HG03103 (cell line): ENCODE results near the gene KIAA1755.

Experiments
- ATAC-seq: cut with Tn5 transposase; IDR thresholded peaks from one replicate; pipeline ENCODE4 v1.9.1; 2021; ENCODE audit warnings: low read depth; ENCODE audit not compliant: unreplicated experiment

KIAA1755 gene

GRCh38 chr20:38209054-38209675 lies 51.4 kb downstream of the KIAA1755 start:
- no peak for ATAC-seq

GRCh38 chr20:38208523-38208922 lies 52.0 kb downstream of the KIAA1755 start:
- no peak for ATAC-seq

GRCh38 chr20:38208088-38208487 lies 52.4 kb downstream of the KIAA1755 start:
- no peak for ATAC-seq

GRCh38 chr20:38207621-38208020 lies 52.9 kb downstream of the KIAA1755 start:
- ATAC-seq = no peak

- no peak for ATAC-seq
Measured at GRCh38 chr20:38205001-38205400, 55.5 kb downstream of the KIAA1755 start.

- ATAC-seq = no peak
Measured at GRCh38 chr20:38203981-38204357, 56.6 kb downstream of the KIAA1755 start.

GRCh38 chr20:38203337-38203980 lies 57.1 kb downstream of the KIAA1755 start:
- no peak for ATAC-seq

- no peak for ATAC-seq
Measured at GRCh38 chr20:38202982-38203293, 57.6 kb downstream of the KIAA1755 start.

- ATAC-seq = no peak
Measured at GRCh38 chr20:38202153-38202981, 58.2 kb downstream of the KIAA1755 start.

- ATAC-seq = no peak
Measured at GRCh38 chr20:38201356-38201755, 59.2 kb downstream of the KIAA1755 start.

GRCh38 chr20:38200646-38201045 lies 59.9 kb downstream of the KIAA1755 start:
- no peak for ATAC-seq

GRCh38 chr20:38199501-38200390 lies 60.8 kb downstream of the KIAA1755 start:
- ATAC-seq = no peak

- no peak for ATAC-seq
Measured at GRCh38 chr20:38198238-38198861, 62.2 kb downstream of the KIAA1755 start.

- ATAC-seq = no peak
Measured at GRCh38 chr20:38197619-38198018, 62.9 kb downstream of the KIAA1755 start.

GRCh38 chr20:38197217-38197616 lies 63.3 kb downstream of the KIAA1755 start:
- no peak for ATAC-seq

GRCh38 chr20:38196592-38196991 lies 63.9 kb downstream of the KIAA1755 start:
- ATAC-seq = no peak

- ATAC-seq = no peak
Measured at GRCh38 chr20:38196076-38196475, 64.5 kb downstream of the KIAA1755 start.

GRCh38 chr20:38195521-38195920 lies 65.0 kb downstream of the KIAA1755 start:
- no peak for ATAC-seq

- ATAC-seq = no peak
Measured at GRCh38 chr20:38194971-38195504, 65.5 kb downstream of the KIAA1755 start.

GRCh38 chr20:38193586-38194105 lies 66.9 kb downstream of the KIAA1755 start:
- no peak for ATAC-seq
